RWPE2 (cell line): ENCODE results near the gene RFNG.

Experiments used
- ATAC-seq: fragments of 200-7000 bp; cut with Tn5 transposase; 3 replicates; pipeline ENCODE4 v1.9.1; 2021; ENCODE audit warnings: low read depth
- DNase-seq: peaks from one replicate; pipeline ENCODE4 v3.0.0-alpha.2; 2020; ENCODE audit warnings: low spot score
- H3K27ac ChIP-seq: fragments of 450-650 bp; 2 replicates; pipeline ENCODE4 v1.5.1; 2017; ENCODE audit warnings: mild to moderate bottlenecking; ENCODE audit not compliant: poor library complexity, severe bottlenecking
- H3K27me3 ChIP-seq: fragments of 250-450 bp; sonication (Bioruptor Pico); 2 replicates; pipeline ENCODE4 v1.5.1; 2021; ENCODE audit warnings: mild to moderate bottlenecking, moderate library complexity; ENCODE audit not compliant: insufficient read depth, poor library complexity, severe bottlenecking
- H3K36me3 ChIP-seq: fragments of 250-450 bp; sonication (Bioruptor Pico); 2 replicates; pipeline ENCODE4 v1.5.1; 2020; ENCODE audit warnings: low read depth, mild to moderate bottlenecking, moderate library complexity
- H3K4me1 ChIP-seq: fragments of 250-450 bp; sonication (Bioruptor Pico); 2 replicates; pipeline ENCODE4 v1.5.1; 2021; ENCODE audit warnings: mild to moderate bottlenecking, moderate library complexity; ENCODE audit not compliant: insufficient read depth, poor library complexity, severe bottlenecking
- H3K4me3 ChIP-seq: fragments of 250-450 bp; sonication (Bioruptor Pico); 2 replicates; pipeline ENCODE4 v1.5.1; 2021; ENCODE audit warnings: mild to moderate bottlenecking, moderate library complexity; ENCODE audit not compliant: severe bottlenecking
- H3K9me3 ChIP-seq: fragments of 250-450 bp; sonication (Bioruptor Pico); 2 replicates; pipeline ENCODE4 v1.5.1; 2021; ENCODE audit warnings: mild to moderate bottlenecking, moderate library complexity; ENCODE audit not compliant: severe bottlenecking
- CTCF ChIP-seq: fragments of 450-650 bp; IDR thresholded peaks from one replicate; pipeline ENCODE4 v1.5.1; 2017; ENCODE audit warnings: mild to moderate bottlenecking, moderate library complexity; ENCODE audit not compliant: poor library complexity, severe bottlenecking

RFNG gene

GRCh38 chr17:82092094-82092586 lies 40.5 kb upstream of the RFNG start:
- DNase-seq (no peak), ATAC-seq (no peak)
- TF ChIP-seq CTCF, result no peak
- Histone ChIP-seq H3K27ac (no peak overlapping the region), H3K27me3 (no peaks in the 10 kb centered on the region), H3K4me3 (no peak overlapping the region), H3K4me1 (no peaks in the 10 kb centered on the region), H3K9me3 (no peaks in the 10 kb centered on the region), H3K36me3 (peaks cover 98% of the 10 kb centered on the region)

- Histone ChIP-seq H3K36me3 (peaks cover 98% of the 10 kb centered on the region), H3K27ac (no peak overlapping the region), H3K4me3 (no peak overlapping the region), H3K27me3 (no peaks in the 10 kb centered on the region), H3K9me3 (no peaks in the 10 kb centered on the region), H3K4me1 (no peaks in the 10 kb centered on the region)
- ATAC-seq (no peak), DNase-seq (no peak)
- TF ChIP-seq CTCF, result no peak
Measured at GRCh38 chr17:82091264-82092066, 39.9 kb upstream of the RFNG start.

- no peak for TF ChIP-seq CTCF
- no peak for ATAC-seq
- H3K36me3 ChIP-seq, result peaks cover 98% of the 10 kb centered on the region
- no peaks in the 10 kb centered on the region for H3K27me3 ChIP-seq
- no peaks in the 10 kb centered on the region for H3K9me3 ChIP-seq
- no peak overlapping the region for H3K27ac ChIP-seq
- DNase-seq, result no peak
- no peak overlapping the region for H3K4me3 ChIP-seq
- no peaks in the 10 kb centered on the region for H3K4me1 ChIP-seq
Measured at GRCh38 chr17:82090549-82091263, 39.1 kb upstream of the RFNG start.

GRCh38 chr17:82089723-82090548 lies 38.3 kb upstream of the RFNG start:
- H3K9me3 ChIP-seq, result no peaks in the 10 kb centered on the region
- ATAC-seq, result no peak
- no peak overlapping the region for H3K4me3 ChIP-seq
- no peak for DNase-seq
- no peak overlapping the region for H3K27ac ChIP-seq
- no peak for TF ChIP-seq CTCF
- H3K4me1 ChIP-seq, result no peaks in the 10 kb centered on the region
- no peaks in the 10 kb centered on the region for H3K27me3 ChIP-seq
- peaks cover 98% of the 10 kb centered on the region for H3K36me3 ChIP-seq
